HL-60 (cell line): ENCODE results near the gene DNAH1.

Source experiments
- DNase-seq, 2 experiments: peaks; one replicate each; pipeline ENCODE4 v3.0.0-alpha.2; 2010 to 2020; ENCODE audit warnings: low read depth in 1 of 2, low spot score in 1 of 2
- H3K27ac ChIP-seq: fragments of 250-450 bp; sonication (Bioruptor Pico); replicated peaks from 2 replicates; pipeline ENCODE4 v1.5.1; 2020; ENCODE audit warnings: mild to moderate bottlenecking, moderate library complexity
- H3K27me3 ChIP-seq: fragments of 250-450 bp; sonication (Bioruptor Pico); 2 replicates; pipeline ENCODE4 v1.5.1; 2021; ENCODE audit warnings: mild to moderate bottlenecking, moderate library complexity; ENCODE audit not compliant: insufficient read depth, poor library complexity, severe bottlenecking
- H3K4me3 ChIP-seq: replicated peaks from 2 replicates; pipeline ENCODE4 v1.5.1; 2011; ENCODE audit warnings: mild to moderate bottlenecking, control low read depth, low read length; ENCODE audit not compliant: insufficient read depth
- GABPA ChIP-seq: IDR thresholded peaks from 2 replicates; pipeline ENCODE4 v1.6.1; 2012; ENCODE audit warnings: low read depth
- POLR2AphosphoS5 ChIP-seq: IDR thresholded peaks from 2 replicates; pipeline ENCODE4 v1.6.1; 2012; ENCODE audit warnings: low read depth
- REST ChIP-seq: IDR thresholded peaks from 2 replicates; pipeline ENCODE4 v1.6.1; 2012; ENCODE audit warnings: low read depth; ENCODE audit not compliant: insufficient replicate concordance
- SPI1 ChIP-seq: IDR thresholded peaks from 2 replicates; pipeline ENCODE4 v1.6.1; 2012; ENCODE audit warnings: low read depth, mild to moderate bottlenecking, borderline replicate concordance
- TF ChIP-seq, protein P1 (sequence below): IDR thresholded peaks from one replicate; pipeline ENCODE4 v1.5.1; 2011; ENCODE audit warnings: low read length, control low read depth, inconsistent platforms; ENCODE audit not compliant: insufficient read depth

The DNAH1 gene

GRCh38 chr3:52438579-52439425, 122.7 kb downstream of the DNAH1 start:
- no peak overlapping the region for H3K4me3 ChIP-seq
- no peak for DNase-seq
- H3K27ac ChIP-seq, result no peak overlapping the region
- no peaks in the 10 kb centered on the region for H3K27me3 ChIP-seq
- TF ChIP-seq GABPA (no peak), SPI1 (no peak), REST (no peak), POLR2AphosphoS5 (no peak)
- TF ChIP-seq, protein P1, sequence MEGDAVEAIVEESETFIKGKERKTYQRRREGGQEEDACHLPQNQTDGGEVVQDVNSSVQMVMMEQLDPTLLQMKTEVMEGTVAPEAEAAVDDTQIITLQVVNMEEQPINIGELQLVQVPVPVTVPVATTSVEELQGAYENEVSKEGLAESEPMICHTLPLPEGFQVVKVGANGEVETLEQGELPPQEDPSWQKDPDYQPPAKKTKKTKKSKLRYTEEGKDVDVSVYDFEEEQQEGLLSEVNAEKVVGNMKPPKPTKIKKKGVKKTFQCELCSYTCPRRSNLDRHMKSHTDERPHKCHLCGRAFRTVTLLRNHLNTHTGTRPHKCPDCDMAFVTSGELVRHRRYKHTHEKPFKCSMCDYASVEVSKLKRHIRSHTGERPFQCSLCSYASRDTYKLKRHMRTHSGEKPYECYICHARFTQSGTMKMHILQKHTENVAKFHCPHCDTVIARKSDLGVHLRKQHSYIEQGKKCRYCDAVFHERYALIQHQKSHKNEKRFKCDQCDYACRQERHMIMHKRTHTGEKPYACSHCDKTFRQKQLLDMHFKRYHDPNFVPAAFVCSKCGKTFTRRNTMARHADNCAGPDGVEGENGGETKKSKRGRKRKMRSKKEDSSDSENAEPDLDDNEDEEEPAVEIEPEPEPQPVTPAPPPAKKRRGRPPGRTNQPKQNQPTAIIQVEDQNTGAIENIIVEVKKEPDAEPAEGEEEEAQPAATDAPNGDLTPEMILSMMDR, result no peak

DNA sequence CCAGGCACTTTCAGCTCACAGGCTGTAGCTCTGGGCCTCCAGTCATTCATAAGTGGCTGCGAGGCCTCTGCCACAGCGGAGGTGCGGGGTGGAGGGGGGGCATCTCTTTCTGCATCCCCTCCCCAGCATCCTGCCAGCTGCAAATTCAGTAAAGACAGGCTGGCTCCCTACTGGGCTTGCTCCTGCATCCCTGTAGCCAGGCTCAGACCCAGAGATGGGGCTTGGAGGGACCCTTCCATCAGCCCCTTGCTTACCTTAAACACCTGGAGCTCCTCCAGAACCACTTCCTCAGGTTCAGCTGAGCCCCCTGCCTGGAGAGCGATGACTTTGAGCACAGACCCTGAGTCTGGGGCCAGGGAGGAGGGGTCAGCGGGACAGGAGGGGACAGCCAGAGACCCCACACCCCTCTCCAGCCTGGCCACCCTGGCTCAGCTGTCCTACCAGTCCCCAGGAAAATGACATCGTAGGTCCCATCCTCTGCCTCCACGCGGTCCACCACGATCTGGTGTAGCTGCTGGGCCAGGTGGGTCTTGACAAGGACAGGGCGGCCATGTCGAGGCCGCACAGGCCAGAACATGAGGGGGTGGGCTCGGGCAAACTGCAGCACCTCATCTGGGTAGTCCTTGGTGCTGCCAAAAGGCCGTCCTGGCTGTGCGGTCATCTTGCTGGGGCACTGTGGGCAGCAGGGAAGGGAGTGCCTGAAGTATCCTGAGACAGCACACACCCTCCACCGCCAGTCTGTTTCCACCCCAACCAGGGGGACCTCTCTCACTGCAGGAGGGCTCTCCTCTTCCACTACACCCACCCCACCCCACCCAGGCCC, 123.5 kb downstream of the DNAH1 start:
- TF ChIP-seq GABPA (no peak), POLR2AphosphoS5 (no peak), REST (no peak), SPI1 (no peak)
- TF ChIP-seq, protein P1, result no peak

DNA sequence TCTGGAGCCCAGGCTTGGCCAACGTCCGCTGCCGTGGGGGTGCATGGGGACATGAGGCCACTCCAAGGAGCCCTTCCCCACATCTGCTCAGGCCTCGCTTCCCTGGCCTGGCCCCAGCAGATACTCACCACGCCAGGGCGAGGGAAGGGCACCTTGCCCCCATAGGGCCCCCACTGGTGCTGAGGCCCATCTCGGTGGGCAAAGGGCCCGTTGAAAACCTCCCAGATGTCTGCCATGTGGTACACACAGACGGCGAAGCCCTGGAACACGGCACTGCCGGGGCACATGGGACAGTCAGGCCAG, 124.1 kb downstream of the DNAH1 start:
- H3K27ac ChIP-seq, result no peak overlapping the region
- TF ChIP-seq POLR2AphosphoS5 (no peak), REST (no peak), GABPA (no peak), SPI1 (no peak)
- TF ChIP-seq, protein P1, result no peak
- no peak overlapping the region for H3K4me3 ChIP-seq
- DNase-seq, result no peak
- H3K27me3 ChIP-seq, result no peaks in the 10 kb centered on the region

More for the DNA sequence above, 123.5 kb downstream of the DNAH1 start:
- no peak for DNase-seq
- H3K27me3 ChIP-seq, result no peaks in the 10 kb centered on the region
- no peak overlapping the region for H3K27ac ChIP-seq
- no peak overlapping the region for H3K4me3 ChIP-seq
